Measurements from ENCODE around the gene LAPTM5.

DNA sequence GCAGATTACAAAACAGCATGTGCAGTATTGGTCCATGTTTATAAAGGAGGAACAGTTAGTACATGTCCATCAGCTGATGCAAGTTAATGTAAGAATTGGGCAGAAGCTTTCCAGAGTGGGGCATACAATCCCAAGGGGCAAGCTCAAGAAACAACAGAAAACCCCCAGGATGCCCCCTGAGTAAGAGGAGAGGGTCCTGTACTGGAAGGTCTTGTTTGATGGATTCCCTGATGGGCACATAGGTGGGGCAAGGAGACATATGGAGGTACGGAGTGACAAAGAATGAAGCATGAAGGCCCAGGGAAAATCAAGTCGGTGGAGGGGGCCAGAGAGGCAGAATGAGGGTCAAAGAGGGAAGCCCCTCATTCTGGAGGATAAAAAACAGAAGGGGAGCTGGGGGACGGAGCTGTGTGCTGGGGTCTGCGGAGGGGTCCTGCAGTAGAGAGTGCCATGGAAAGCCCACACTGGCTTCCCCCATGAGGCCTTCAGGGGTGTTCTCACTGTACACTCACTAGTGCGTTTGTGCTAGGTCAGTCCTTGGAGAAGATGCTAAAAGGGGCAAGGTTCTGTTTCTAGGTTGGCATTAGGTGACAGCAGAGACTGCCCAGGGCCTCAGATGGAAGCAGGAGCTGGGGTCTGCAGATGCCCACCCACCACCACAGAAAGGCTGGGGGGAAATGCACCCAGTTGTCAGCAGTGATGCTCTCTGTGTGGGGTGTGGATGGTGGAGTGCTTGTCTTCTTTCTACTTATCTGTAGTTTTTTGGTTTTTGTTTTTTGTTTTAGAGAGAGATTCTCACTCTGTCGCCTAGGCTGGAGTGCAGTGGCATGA lies 21.7 kb downstream of the LAPTM5 start:
- TF ChIP-seq EZH2 (optimal IDR thresholded peaks at IDR 0.05; ENCODE audit: low read depth, low read length) (no peak), EZH2phosphoT487 (IDR thresholded peaks at IDR 0.05; ENCODE audit: low read length) (no peak)
- TF ChIP-seq, protein P1, sequence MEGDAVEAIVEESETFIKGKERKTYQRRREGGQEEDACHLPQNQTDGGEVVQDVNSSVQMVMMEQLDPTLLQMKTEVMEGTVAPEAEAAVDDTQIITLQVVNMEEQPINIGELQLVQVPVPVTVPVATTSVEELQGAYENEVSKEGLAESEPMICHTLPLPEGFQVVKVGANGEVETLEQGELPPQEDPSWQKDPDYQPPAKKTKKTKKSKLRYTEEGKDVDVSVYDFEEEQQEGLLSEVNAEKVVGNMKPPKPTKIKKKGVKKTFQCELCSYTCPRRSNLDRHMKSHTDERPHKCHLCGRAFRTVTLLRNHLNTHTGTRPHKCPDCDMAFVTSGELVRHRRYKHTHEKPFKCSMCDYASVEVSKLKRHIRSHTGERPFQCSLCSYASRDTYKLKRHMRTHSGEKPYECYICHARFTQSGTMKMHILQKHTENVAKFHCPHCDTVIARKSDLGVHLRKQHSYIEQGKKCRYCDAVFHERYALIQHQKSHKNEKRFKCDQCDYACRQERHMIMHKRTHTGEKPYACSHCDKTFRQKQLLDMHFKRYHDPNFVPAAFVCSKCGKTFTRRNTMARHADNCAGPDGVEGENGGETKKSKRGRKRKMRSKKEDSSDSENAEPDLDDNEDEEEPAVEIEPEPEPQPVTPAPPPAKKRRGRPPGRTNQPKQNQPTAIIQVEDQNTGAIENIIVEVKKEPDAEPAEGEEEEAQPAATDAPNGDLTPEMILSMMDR (IDR thresholded peaks at IDR 0.05; ENCODE audit: low read length), result no peak

All from MM.1S (cell line).